Endothelial cell of umbilical vein (primary cell): ENCODE data around the gene SEC16B.

Experiments used
- CTCF ChIP-seq, 2 donors: IDR thresholded peaks; 1 replicate in 1 of 2; 2 replicates in 1 of 2; pipeline ENCODE4 v1.5.1; 2011; ENCODE audit warnings: low read length in 2 of 2, mild to moderate bottlenecking in 2 of 2, moderate library complexity in 2 of 2, control low read depth in 1 of 2, inconsistent platforms in 1 of 2, low read depth in 1 of 2; ENCODE audit not compliant: insufficient read depth in 1 of 2; ENCODE audit errors: extremely low read depth in 1 of 2
- EZH2 ChIP-seq: IDR thresholded peaks from 2 replicates; pipeline ENCODE4 v1.6.1; 2012; ENCODE audit warnings: borderline replicate concordance, low read depth, mild to moderate bottlenecking, moderate library complexity, low read length, inconsistent platforms; ENCODE audit not compliant: severe bottlenecking
- FOS ChIP-seq: IDR thresholded peaks from 2 replicates; pipeline ENCODE4 v1.6.1; 2011; ENCODE audit warnings: mild to moderate bottlenecking, low read length, moderate library complexity, borderline replicate concordance; ENCODE audit not compliant: insufficient read depth
- GATA2 ChIP-seq: IDR thresholded peaks from 2 replicates; pipeline ENCODE4 v1.7.0; 2011; ENCODE audit warnings: low read depth, mild to moderate bottlenecking, moderate library complexity, mixed read lengths, low read length; ENCODE audit not compliant: insufficient read length, insufficient read depth
- JUN ChIP-seq: IDR thresholded peaks from 2 replicates; pipeline ENCODE4 v1.6.1; 2011; ENCODE audit warnings: borderline replicate concordance, low read depth; ENCODE audit not compliant: insufficient read length, insufficient read depth
- MAX ChIP-seq: IDR thresholded peaks from 2 replicates; pipeline ENCODE4 v1.6.1; 2011; ENCODE audit not compliant: insufficient read depth, insufficient read length
- POLR2A ChIP-seq: IDR thresholded peaks from 2 replicates; pipeline ENCODE4 v1.6.1; 2012; ENCODE audit warnings: low read depth, mild to moderate bottlenecking, control low read depth, low read length
- POLR2AphosphoS5 ChIP-seq: IDR thresholded peaks from 2 replicates; pipeline ENCODE4 v1.6.1; 2012; ENCODE audit warnings: low read depth, mild to moderate bottlenecking, control low read depth, low read length, moderate library complexity; ENCODE audit not compliant: insufficient read depth

GRCh38 chr1:178019622-178020021 lies 49.8 kb upstream of the SEC16B start:
- no peak for TF ChIP-seq EZH2
- no peak for TF ChIP-seq CTCF (IDR thresholded peaks at IDR 0.05; ENCODE audit: extremely low read depth in 1 of 2, insufficient read depth in 1 of 2, low read depth in 1 of 2, low read length in 2 of 2)
- TF ChIP-seq GATA2 = no peak
- no peak for TF ChIP-seq POLR2A
- no peak for TF ChIP-seq POLR2AphosphoS5
- no peak for TF ChIP-seq FOS
- TF ChIP-seq MAX = no peak
- no peak for TF ChIP-seq JUN
